Measurements from ENCODE around the gene MGAT1.
"Not testable (repeated sequence)": the region's sequence is repeated elsewhere in the genome, so short reads cannot be mapped to it uniquely, and the experiment has no call there.

MGAT1 gene

GRCh38 chr5:180785121-180785781 lies 17.4 kb downstream of the MGAT1 start:
- DNase-seq (ENCODE audit: low read depth in 2 of 2): no peak

- DNase-seq (ENCODE audit: low read depth in 2 of 2): peak; percentile 49 to 60
These were observed 18.0 kb downstream of the MGAT1 start for GRCh38 chr5:180784497-180785097.

GRCh38 chr5:180783340-180784052 lies 19.1 kb downstream of the MGAT1 start:
- no peak for DNase-seq (ENCODE audit: low read depth in 2 of 2)

- DNase-seq (ENCODE audit: low read depth in 2 of 2): no peak
These were observed 19.9 kb downstream of the MGAT1 start for GRCh38 chr5:180782748-180783147.

- DNase-seq (ENCODE audit: low read depth in 2 of 2): not testable (repeated sequence)
These were observed 20.7 kb downstream of the MGAT1 start for GRCh38 chr5:180781900-180782326.

GRCh38 chr5:180779985-180780610 lies 22.5 kb downstream of the MGAT1 start:
- no peak for DNase-seq (ENCODE audit: low read depth in 2 of 2)

- DNase-seq (ENCODE audit: low read depth in 2 of 2): no peak
These were observed 25.1 kb downstream of the MGAT1 start for GRCh38 chr5:180777475-180777874.

- DNase-seq (ENCODE audit: low read depth in 2 of 2): no peak
These were observed 26.2 kb downstream of the MGAT1 start for GRCh38 chr5:180776376-180776775.

GRCh38 chr5:180775624-180776023 lies 27.0 kb downstream of the MGAT1 start:
- no peak for DNase-seq (ENCODE audit: low read depth in 2 of 2)

GRCh38 chr5:180771839-180772238 lies 30.8 kb downstream of the MGAT1 start:
- DNase-seq (ENCODE audit: low read depth in 2 of 2): no peak

- DNase-seq (ENCODE audit: low read depth in 2 of 2): no peak
These were observed 32.8 kb downstream of the MGAT1 start for GRCh38 chr5:180769821-180770220.

- no peak for DNase-seq (ENCODE audit: low read depth in 2 of 2)
These were observed 47.0 kb downstream of the MGAT1 start for GRCh38 chr5:180755601-180756000.

GRCh38 chr5:180744253-180744652 lies 58.4 kb downstream of the MGAT1 start:
- no peak for DNase-seq (ENCODE audit: low read depth in 2 of 2)

- no peak for DNase-seq (ENCODE audit: low read depth in 2 of 2)
These were observed 59.9 kb downstream of the MGAT1 start for GRCh38 chr5:180742727-180743126.

GRCh38 chr5:180740953-180741352 lies 61.7 kb downstream of the MGAT1 start:
- not testable (repeated sequence) for DNase-seq (ENCODE audit: low read depth in 2 of 2)

GRCh38 chr5:180739958-180740357 lies 62.6 kb downstream of the MGAT1 start, which contains the start of gene OR2Y1:
OR2Y1 (minus strand) TSS chr5:180740058; CDS start chr5:180740058, 0 bp downstream.
- no peak for DNase-seq (ENCODE audit: low read depth in 2 of 2)

GRCh38 chr5:180739271-180739670 lies 63.3 kb downstream of the MGAT1 start:
- no peak for DNase-seq (ENCODE audit: low read depth in 2 of 2)

GRCh38 chr5:180736536-180736935 lies 66.1 kb downstream of the MGAT1 start:
- no peak for DNase-seq (ENCODE audit: low read depth in 2 of 2)

Data from stimulated activated CD8-positive, alpha-beta memory T cell treated with anti-CD3 and anti-CD28 coated beads, Interleukin-2, amount 100 ng/mL, for 48 hours (primary cell).